GM18858 (cell line): ENCODE data around the gene SH3TC1.

ENCODE experiments used
- ATAC-seq: cut with Tn5 transposase; IDR thresholded peaks from one replicate; pipeline ENCODE4 v1.9.1; 2021; ENCODE audit not compliant: unreplicated experiment

SH3TC1 gene

DNA sequence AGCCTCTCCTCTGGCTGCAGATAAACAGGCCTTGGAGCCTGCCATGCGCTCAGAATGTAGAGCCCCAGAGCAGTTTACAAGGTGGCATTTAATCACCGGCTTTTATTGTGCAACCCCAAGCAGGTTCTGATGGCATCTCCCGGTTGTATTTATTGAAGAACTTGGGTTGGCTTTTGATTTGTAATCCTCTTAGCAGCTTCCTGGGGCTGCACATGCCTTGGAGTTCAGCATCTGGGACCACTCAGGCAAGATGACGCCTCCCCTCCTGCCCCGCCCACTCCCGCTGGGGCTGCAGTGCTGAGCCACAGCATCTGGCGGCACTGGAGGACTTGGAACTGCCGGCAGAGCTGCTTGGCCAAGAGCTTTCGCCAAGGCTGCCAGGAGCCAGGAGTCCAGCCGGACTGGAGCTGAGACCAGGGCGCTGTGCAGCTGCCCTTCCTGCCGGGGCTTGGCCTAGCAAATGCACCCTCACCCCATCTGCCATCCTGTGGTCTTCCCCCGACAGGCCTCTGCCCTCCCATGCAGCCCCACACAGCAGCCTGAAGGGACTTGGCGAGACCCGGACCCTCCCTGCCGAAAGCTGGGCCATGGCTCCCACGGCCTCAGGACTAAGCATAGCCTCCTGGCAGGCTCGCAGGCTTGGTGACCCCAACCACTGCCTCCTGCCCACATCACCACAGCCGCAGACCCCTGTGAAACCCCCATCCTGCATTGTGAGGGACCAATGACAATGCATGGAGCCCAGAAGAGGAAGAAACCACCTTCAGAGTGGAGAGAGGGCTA, 75.9 kb downstream of the SH3TC1 start:
- ATAC-seq, result no peak

DNA sequence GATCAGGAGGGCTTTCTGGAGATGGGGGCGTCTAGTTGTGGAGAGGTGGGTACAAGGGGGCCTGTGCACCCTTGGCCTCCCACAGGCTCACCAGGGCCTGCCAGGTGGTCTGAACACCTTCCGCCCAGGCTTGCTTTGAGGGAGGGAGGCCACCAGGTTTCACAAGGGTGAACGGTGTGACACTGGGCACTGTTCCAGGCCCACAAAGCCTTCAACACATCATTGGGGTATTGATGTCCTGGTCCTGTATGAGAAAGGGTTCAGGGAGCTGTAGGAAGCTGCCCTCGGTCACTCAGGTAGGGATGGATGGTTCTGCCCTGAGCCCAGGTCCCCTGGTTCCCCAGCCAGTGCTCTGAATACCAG, 76.4 kb downstream of the SH3TC1 start:
- ATAC-seq, result no peak

DNA sequence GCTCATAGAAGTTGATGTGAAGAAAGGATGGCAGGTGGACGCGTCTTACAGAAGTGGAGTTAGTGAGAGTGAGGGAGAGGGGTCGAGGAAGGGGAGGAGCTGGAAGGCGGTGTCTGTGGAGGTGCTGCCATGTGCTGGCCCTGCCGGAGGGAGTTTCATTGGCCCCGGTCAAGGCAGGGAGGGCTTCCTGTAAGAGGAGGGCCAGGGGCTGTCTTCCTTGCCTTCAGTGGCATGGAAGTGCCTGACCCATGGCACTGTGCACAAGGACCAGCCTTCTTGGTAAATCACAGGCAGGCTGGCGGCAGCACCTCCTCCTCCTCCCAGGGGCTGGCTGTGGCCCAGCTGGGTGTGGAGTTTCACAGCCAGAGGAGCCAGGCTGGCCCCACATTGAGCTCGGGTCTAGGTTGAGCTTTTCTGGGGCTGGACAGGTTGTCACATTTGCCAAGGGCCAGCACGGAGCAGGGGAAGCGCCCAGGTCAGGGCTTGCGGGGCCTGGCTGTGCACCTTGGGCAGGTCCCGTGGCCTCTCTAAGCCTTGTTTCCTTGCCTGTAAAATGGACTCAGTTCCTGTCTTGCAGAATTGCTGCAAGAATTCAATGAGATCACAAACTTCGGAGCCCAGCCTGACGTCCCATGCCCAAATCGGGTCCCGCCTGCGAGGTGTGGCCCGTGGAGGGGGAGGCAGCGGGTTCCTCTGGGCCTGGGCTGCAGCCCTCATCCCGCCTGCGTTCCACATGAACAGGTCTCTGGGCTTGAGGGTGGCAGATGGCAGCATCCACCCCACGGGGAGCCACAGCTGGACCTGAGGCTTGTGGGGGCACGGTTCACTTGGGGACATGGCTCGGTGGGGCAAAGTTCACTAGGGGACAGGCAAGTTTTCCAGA, 77.5 kb downstream of the SH3TC1 start:
- no peak for ATAC-seq

DNA sequence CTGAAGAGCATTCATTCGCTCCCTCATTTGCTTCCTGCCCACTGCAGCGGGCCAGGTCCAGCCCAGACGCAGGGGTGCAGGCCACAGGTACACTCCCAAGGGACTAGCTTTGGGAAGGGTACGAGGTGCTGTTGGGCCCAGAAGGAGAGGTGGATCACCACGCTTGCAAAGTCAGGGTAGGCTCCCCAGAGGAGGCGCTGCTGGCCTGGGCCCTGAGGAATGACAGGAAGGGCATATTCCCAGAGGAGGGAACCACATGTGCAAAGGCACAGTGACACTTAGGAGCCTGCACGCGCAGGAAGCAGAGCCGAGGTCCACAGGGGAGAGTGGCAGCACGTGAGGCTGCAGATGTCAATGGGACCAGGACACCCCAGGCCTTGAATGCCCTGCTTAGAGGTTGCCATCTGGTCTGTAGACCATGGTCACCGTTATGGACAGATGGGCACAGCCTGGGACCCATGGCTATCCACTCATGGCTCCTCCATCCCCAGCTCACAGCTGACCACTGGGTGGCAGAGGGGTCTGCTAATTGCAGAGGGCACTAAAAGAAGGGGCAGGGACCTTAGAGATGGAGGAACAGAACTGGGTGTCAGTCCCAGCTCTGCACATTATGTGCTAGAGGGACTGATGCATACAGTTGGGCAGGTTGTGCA, 78.4 kb downstream of the SH3TC1 start:
- no peak for ATAC-seq

DNA sequence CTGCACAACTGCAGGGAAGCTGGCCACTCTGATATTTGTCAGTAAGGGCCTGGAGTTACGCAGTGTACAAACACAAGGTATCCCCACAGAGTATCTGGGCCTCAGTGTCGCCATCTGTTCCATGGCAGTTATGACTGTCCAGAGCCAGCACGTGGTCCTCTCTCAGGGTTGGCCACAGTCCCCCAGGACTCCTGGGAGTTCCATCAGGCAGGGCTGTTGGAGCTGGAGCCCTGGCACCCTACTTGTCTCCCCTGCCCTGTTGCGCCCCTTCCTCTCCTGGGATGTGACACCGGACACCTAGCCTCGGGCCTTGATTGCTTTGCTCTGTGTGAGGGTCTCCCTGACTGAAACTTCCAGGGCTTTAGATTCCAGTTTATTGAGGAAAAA, 78.9 kb downstream of the SH3TC1 start:
- no peak for ATAC-seq

DNA sequence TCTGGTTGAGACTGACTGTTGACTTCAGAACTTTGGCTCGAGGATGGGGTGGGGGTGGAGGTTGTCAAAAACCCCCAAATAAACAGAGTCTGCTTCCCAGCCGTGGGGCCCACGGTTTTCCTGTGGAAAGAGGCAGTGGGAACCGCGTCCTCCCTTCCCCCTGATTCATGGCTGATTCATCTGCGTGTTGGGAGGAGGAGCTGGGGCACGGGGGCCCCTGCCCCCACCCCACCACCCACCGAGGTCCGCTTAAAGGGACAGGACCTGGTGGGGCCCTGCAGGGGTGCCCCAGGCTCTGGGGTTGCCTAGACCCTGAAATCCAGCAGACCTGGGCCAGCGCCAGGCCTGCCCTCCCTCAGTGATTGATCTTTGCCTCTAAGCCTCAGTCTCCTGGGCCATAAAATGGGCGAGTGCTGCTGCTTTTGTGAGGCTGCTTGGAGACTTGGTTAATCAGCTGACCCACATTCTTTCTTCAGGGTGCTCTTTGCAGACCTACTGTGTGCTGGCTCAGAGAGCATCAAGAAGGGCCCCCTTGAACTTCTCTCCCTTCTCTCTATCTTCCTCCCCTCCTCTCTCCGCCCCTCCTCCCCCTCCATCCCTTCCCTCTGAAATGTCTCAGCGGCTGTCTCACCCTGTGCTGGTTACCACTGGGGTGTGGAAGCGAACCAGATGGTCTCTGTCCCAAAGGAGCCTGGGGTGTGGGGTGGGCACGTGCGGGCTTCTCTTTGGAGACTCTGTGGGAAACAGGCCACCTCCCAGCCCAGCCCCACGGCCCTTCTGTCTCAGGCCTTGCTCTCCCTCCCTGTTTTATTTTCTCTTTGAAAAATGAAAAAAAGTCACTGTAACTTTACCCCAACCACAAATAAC, 79.6 kb downstream of the SH3TC1 start:
- ATAC-seq, result no peak

DNA sequence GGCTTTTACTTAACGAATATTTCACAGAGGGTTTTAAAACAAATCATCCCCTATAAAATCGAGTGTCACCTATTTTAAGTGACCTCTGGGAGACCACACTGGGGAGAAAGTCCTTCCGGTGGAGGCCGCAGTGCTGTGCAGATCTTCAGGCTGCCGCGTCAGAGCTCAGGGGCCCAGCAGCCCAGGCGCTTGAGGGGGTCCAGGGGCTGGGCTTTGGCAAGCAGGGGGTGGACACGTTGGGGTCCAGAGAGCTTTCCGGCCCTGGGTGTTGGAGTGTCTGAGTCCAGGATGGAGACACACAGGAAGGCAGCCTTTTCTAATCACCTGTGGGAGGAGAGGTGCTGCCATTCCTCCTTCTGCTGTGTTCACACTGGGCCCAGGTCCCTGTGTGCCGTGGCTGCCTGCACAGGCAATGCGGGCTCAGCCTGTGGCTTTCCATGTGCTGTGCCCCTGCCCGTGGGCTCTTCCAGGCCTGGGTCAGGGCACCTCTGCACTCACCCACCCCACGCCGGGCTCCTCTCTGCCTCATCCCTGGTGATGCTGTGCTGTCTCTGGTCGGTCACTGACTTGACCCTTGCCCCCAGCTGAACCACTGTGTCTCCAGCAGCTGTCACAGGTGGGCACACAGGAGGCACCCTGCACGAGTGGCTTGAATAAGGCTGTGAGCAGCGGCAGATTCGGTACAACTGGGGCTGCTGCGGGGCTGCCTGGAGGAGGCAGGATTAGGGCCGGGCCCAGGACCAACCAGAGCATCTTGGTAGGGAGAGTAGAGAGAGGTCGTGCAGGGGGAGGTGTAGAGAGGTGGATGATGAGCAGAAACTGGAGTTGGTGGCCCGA, 80.4 kb downstream of the SH3TC1 start:
- no peak for ATAC-seq

DNA sequence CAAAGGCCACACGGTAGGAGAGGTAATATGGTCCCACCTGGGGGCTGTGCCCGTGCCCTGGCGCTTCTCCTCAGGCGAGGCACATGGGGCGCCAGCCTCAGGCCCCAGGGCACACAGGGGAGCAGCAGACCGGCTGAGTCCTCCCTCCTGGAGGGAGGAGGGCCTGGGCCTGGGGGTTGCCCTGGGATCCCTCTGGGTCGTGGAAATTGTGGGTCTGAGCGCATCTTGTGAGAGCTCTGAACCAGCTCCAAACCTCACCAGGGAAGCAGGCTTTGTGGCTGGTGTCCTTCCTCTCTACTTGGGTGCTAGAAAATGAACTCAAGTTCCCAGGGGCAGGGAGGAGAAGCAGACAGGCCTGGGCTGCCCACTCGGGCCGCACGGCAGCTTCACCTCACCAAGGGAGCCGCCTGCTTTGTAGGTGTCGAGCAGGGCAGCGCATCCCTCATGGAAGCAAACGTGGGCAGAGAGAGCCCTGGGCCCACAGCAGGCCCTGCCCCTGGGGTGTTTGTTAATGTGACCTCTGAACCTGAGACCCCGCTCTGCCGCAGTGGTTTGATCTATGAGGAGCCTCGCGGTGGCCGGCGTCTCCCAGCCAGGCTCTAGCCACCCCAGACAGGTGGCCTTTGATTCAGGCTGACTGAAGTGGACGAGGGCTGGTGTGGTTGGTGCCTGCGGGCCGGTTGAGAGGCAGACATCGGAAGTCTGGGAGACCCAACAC, 81.2 kb downstream of the SH3TC1 start:
- ATAC-seq, result no peak

DNA sequence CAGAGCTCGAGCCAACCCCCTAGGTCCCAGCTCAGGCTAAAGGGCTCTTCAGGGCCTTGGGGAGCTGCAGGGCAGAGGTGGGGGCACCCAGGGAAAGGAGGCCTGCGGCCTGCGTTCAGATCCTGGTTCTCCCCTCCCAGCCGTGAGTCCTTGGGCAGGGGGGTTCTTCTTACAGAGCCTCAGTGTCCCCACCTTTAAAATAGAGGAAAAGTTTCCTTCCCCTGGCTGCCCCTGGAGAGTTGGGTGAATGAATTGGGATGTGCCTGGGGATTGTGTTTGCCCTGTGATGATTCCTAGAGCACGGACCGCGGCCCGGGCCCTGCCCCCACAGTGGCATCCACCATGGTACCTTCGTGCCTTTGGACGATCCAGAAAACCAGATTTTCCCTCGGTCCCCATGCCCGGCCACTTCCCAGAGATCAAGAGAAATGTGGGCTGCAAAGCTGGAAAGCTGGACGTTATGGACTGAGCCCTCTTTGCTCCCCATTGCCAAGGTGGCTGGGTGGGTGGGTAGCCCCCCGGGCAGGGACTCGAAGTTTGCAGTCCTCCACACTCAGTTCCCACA, 81.9 kb downstream of the SH3TC1 start:
- no peak for ATAC-seq

DNA sequence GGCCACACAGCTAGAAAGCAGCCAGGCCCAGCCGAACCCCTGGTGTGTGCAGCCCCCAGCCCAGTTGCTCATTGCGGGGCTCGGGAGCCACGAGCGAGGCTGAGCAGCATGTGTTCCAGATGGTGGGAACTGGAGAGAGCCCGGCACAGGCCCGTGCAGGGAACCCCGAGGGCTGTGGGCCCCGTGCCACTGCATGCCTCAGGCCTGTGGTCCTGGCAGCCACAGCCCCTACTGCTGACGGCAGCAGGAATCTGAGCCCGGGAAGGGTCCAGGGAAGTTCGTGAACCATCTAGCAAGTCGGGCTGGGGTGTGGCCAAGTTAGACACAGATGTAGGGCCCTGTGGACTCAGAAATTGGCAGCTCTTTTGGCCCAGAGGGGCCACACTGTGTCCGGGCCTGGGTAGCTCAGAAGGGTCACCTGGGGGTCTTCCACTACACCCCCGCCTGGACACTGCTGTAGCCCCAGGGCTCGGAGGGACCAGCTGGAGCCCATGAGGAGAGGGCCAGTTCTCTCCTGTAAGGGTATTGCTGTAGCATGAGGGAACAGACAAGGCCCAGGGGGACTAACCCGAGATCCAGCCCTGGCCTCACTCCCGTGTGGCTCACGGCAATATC, 82.5 kb downstream of the SH3TC1 start:
- ATAC-seq, result no peak

DNA sequence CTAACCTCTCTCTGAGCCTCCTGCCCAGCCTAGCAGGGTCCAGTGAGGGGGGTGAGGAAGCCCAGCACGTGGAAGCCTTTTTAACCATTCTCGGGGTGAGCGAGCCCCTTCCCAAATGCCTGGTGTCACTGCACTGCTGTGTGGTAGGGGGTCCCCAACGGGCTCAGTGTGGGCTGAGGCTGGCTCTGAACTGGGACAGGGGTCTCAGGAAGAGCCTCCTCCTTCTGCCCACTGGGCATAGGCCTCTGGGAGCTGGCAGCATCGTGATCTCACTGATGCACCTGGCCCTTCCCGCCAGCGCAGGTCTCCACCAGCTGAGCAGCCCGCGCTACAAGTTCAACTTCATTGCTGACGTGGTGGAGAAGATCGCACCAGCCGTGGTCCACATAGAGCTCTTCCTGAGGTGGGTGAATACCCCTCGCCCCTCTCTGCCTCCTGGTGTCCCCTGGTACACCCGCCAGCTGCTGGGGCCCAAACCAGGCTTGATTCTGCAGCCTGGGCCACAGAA, 83.1 kb downstream of the SH3TC1 start:
- no peak for ATAC-seq

DNA sequence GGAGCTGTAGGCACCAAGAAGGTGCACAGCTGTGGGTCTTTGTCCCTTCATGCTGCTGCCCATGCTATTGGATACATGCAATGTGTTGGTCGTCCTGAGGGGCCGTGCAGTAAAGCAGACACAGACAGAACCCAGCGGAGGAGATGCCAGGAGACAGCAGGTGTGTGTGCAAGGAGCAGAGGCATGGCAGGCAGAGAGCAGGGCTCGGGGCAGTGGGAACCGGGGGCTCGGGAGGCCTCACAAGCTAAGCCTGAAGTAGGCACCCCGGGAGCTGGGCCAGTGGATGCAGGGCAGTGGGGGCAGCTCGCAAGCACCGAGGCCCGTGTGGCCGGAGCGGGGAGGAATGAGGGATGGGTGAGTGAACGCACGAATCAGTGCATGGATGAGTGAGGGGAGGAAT, 83.7 kb downstream of the SH3TC1 start:
- no peak for ATAC-seq

DNA sequence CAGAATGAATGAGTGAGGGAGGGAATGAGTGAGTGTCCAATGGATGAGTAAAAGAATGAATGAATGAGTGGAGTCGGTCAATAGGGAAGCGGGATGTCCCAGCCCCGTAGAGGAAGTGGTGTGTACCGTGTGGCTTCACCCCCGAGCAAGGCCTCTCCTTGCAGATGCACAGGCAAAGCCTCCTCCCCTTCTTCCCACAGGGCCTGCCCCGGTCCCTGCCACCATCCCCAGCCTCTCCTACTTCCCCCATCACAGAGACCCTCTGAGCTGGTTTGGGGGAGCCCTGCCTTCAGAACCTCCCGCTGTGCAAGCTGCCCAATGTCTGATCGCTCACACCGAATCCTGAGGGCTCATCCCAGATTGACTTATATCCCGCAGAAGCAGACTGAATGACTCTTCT, 84.1 kb downstream of the SH3TC1 start:
- no peak for ATAC-seq

DNA sequence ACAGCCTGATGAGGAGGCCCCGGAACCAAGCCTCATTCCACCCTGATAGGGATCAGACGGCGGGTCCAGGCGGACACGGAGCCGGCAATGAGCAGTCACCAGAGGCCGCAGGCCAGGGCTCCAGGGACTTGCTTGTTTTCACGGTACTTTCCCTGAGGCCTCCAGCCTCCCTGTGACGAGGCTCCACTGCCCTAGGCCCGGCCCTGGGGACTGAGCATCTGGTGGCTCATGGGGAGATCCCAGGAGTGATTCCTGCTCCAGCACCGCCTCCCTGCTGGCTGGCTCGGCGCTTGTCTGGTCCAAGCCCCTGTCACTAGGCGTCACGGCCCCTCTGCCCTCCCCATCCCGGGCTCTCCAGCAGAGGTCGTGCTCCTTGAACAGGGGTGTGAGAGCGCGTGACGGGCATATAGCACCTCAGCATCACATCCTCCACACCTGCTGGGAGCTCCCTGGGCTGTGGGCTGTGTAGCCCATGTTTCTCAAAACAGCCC, 84.6 kb downstream of the SH3TC1 start:
- ATAC-seq, result no peak

DNA sequence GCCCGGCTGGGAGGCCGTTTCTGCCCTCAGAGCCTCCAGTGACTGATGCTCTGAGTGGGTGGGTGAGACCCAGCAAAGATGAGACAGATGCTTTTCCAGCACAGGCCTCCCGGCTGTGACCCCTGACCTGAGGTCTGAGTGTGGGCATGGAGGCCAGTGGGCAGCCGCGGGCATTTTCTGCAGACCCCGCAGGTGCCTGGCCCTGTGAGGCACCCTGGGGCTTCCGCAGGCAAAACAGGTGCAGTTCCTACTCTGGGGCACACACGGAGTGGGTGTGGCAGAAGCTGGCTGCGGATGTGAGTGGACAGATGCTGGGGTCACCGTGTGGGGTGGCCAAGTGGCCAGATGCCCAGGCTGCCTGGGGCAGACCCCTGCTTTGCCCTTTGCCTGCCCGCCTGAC, 85.3 kb downstream of the SH3TC1 start:
- ATAC-seq, result no peak

DNA sequence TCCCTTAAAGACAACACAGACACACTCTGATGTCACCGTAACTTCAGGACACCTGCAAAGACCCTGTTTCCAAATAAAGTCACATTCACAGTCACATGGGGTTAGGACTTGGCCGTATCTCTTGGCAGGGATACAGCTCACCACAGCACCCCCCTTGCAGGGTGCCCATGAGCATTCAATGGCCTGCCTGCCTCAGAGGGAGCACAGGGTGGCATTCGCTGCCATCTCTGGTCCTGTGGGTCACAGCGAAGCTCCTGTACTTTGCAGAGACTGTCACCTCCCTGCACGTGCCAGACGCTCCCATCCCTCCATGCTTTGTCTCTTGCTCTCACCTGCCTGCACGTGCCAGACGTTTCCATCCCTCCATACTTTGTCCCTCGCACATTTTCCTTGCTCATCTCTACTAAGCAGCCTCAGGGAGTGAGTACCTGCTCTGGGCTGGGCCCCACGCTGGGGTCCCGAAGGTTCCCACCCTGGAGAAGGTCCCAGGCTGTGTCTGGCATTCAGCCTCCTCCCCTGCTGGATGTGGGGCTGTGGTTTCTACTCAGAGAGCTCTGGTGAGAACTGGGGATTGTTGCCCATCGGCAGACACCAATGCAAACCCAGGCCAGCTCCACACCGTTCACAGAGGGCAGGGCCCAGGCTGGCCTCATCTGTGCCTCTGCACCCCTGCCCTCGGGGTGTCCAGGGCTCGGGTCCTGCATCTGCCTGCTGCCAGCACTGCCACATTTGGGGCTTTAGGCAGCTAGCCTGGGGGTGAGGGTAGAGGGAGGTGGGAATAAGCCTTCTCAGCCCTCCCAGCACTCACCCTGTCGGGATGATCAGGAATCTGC, 86.3 kb downstream of the SH3TC1 start:
- ATAC-seq, result no peak

DNA sequence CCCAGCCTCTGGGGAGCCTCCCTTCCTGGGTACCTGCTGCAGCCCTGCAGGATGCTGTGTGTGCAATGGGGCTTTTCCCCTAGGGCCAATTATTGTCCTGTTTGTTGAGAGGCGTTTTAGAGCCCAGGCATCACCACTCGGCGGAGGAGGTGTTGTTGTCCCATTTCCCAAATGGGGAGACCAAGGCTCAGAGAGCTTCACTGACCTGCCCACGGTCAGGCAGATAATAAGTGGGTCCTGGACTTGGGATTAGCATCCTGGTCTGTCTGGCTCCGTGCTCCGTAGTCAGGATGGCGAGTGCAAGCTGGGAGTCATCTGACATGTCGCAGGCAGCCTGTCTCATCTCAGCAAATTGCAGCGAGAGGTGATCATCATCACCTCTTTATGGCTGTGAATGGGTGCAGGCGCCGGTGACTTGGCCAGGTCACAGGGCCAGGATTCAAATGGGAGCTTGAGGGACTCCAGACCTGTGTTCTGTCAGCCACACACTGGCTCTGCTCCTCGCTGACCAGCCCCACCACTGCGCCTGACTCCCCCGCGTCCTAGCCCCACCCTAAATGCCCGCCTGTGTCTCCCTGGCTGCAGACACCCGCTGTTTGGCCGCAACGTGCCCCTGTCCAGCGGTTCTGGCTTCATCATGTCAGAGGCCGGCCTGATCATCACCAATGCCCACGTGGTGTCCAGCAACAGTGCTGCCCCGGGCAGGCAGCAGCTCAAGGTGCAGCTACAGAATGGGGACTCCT, 87.1 kb downstream of the SH3TC1 start:
- no peak for ATAC-seq
